ENCODE results near the gene CFAP100. TPM values are rescaled to one million over a fixed set of nuclear protein-coding genes. Genes with fewer than 3 reads are reported as not detected.

Gene CFAP100
- total and polyA plus RNA-seq, 2 experiments from 2014 or later = not detected

DNA sequence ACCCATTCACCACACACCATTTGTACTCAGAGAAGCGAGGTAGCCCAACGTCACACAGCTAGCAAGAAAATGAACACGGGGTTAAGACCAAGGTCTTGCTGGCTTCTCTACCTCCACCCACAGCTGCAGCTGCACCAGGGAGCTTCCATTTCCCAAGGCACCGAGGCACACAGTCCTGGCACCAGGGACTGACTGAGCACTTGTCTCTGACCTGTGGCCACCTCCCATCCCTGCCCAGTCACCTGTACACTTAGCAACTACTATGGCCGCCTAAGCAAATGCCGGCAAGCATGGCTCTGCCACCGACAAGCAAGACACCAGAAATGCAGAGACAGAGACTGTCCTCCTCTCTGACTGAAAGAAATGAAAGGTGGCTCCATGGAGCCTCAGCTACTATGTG is 65.7 kb downstream of the CFAP100 start:
- Histone ChIP-seq H3K36me3 (peaks cover 60% of the 10 kb centered on the region), H3K27ac (no peak overlapping the region), H3K27me3 (no peaks in the 10 kb centered on the region), H3K9me3 (ENCODE audit: low read depth) (no peaks in the 10 kb centered on the region), H3K4me1 (ENCODE audit: low read depth) (no peaks in the 10 kb centered on the region), H3K4me3 (no peak overlapping the region)
- TF ChIP-seq CTCF (IDR thresholded peaks at IDR 0.05; ENCODE audit: low read depth, low read length) = no peak
- no peak for DNase-seq (ENCODE audit: low read depth in 1 of 2, low spot score in 1 of 2)

GRCh38 chr3:126461450-126462070 is 66.9 kb downstream of the CFAP100 start:
- H3K4me1 ChIP-seq (ENCODE audit: low read depth) = no peaks in the 10 kb centered on the region
- no peak for TF ChIP-seq CTCF (IDR thresholded peaks at IDR 0.05; ENCODE audit: low read depth, low read length)
- H3K27me3 ChIP-seq = no peaks in the 10 kb centered on the region
- no peaks in the 10 kb centered on the region for H3K9me3 ChIP-seq (ENCODE audit: low read depth)
- H3K27ac ChIP-seq = no peak overlapping the region
- no peak for DNase-seq (ENCODE audit: low read depth in 1 of 2, low spot score in 1 of 2)
- H3K4me3 ChIP-seq = no peak overlapping the region
- peaks cover 63% of the 10 kb centered on the region for H3K36me3 ChIP-seq

DNA sequence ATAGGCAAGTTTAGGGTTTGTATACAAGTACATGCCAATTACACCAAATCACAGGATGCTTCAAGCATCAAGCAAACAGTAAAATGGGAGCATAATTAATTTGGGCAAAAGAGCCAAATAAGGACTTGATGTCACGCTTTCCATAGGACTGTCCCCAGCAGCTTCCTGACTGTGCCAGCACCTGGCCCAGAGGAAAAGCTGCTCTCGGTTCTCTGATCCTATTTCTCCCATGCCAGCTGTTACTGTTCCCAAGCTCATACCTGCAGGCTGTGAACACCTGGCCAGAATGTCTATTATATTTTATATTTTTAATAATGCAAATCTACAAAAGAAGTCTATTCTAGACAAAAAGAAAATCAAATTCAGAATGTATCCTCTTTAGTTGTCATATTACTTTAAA is 68.8 kb downstream of the CFAP100 start:
- Histone ChIP-seq H3K36me3 (peaks cover 60% of the 10 kb centered on the region), H3K4me1 (ENCODE audit: low read depth) (peaks cover 5% of the 10 kb centered on the region), H3K27me3 (no peaks in the 10 kb centered on the region), H3K27ac (no peak overlapping the region), H3K4me3 (no peak overlapping the region), H3K9me3 (ENCODE audit: low read depth) (no peaks in the 10 kb centered on the region)
- no peak for DNase-seq (ENCODE audit: low read depth in 1 of 2, low spot score in 1 of 2)
- no peak for TF ChIP-seq CTCF (IDR thresholded peaks at IDR 0.05; ENCODE audit: low read depth, low read length)

GRCh38 chr3:126464093-126464492 is 69.4 kb downstream of the CFAP100 start:
- no peaks in the 10 kb centered on the region for H3K27me3 ChIP-seq
- TF ChIP-seq CTCF (IDR thresholded peaks at IDR 0.05; ENCODE audit: low read depth, low read length) = no peak

GRCh38 chr3:126464494-126464893 is 69.8 kb downstream of the CFAP100 start:
- Histone ChIP-seq H3K27ac (no peak overlapping the region), H3K4me1 (ENCODE audit: low read depth) (peaks cover 15% of the 10 kb centered on the region), H3K4me3 (no peak overlapping the region), H3K36me3 (peaks cover 51% of the 10 kb centered on the region), H3K27me3 (no peaks in the 10 kb centered on the region), H3K9me3 (ENCODE audit: low read depth) (no peaks in the 10 kb centered on the region)
- DNase-seq (ENCODE audit: low read depth in 1 of 2, low spot score in 1 of 2) = no peak
- TF ChIP-seq CTCF (IDR thresholded peaks at IDR 0.05; ENCODE audit: low read depth, low read length) = no peak

More at GRCh38 chr3:126464093-126464492, 69.4 kb downstream of the CFAP100 start:
- no peak overlapping the region for H3K4me3 ChIP-seq
- no peaks in the 10 kb centered on the region for H3K9me3 ChIP-seq (ENCODE audit: low read depth)
- no peak for DNase-seq (ENCODE audit: low read depth in 1 of 2, low spot score in 1 of 2)
- H3K27ac ChIP-seq = no peak overlapping the region
- H3K36me3 ChIP-seq = peaks cover 54% of the 10 kb centered on the region
- H3K4me1 ChIP-seq (ENCODE audit: low read depth) = peaks cover 11% of the 10 kb centered on the region
